Vein endothelial cell (primary cell): ENCODE results near the gene SOX18. TPM values are rescaled to one million over a fixed set of nuclear protein-coding genes. Genes with fewer than 3 reads are reported as not detected.

Experiments
- small RNA-seq: library from RNA; depleted of rRNA; stranded (forward); fragments of <200 nt; gene quantifications from one replicate; pipeline ENCODE3, GENCODE V24; 2012
- total RNA-seq: library from RNA; depleted of rRNA; stranded (reverse); fragments of >200 nt; gene quantifications from 2 replicates; pipeline ENCODE4 v1.2.3, GENCODE V29; 2012

Gene SOX18
- 52.4 and 56.8 TPM in 2 replicates for total RNA-seq

GRCh38 chr20:64049060-64049877, at the start of gene SOX18:
SOX18 (minus strand) TSS chr20:64049639; CDS start chr20:64049516, 123 bp downstream.

GRCh38 chr20:64083804-64084684, 34.6 kb upstream of the SOX18 start, which contains the start of gene LKAAEAR1:
LKAAEAR1 (minus strand) TSS chr20:64084398; CDS start chr20:64084219, 179 bp downstream.

GRCh38 chr20:64080013-64080812, 30.8 kb upstream of the SOX18 start, which contains the start of gene OPRL1:
OPRL1 (plus strand) TSS chr20:64080082; CDS start chr20:64092721, 12,639 bp downstream.

GRCh38 chr20:64079273-64080012, 30.0 kb upstream of the SOX18 start, which contains the start of gene RGS19:
RGS19 (minus strand) TSS chr20:64079518; CDS start chr20:64076886, 2,632 bp downstream.

GRCh38 chr20:64062596-64063388, 13.4 kb upstream of the SOX18 start, which contains the start of gene TCEA2:
TCEA2 (plus strand) TSS chr20:64063198; CDS start chr20:64063313, 115 bp downstream.

GRCh38 chr20:64035933-64036345, 13.5 kb downstream of the SOX18 start, which contains the start of gene C20orf204:
C20orf204 (plus strand) TSS chr20:64036182; CDS start chr20:64036324, 142 bp downstream.

Small RNA genes within 50 kb of the gene (small RNA-seq; reads per million reads assigned to genes)
- gene AL355803.1 (not detected), gene MIR6813 (1.2 reads per million, percentile 64 among the genes with 10 or more reads in this experiment)

Other genes starting within 250 kb of the SOX18 start
- 13.1 and 14.4 TPM in 2 replicates for gene ZBTB46, start 218.4 kb downstream of the SOX18 start, total RNA-seq
- gene ABHD16B, start 188.1 kb downstream of the SOX18 start, total RNA-seq: not detected in 2 replicates
- 153 and 174 TPM in 2 replicates for gene TPD52L2, start 184.4 kb downstream of the SOX18 start, total RNA-seq
- 89.5 and 96.4 TPM in 2 replicates for gene DNAJC5, start 154.5 kb downstream of the SOX18 start, total RNA-seq
- gene UCKL1, start 93.2 kb downstream of the SOX18 start, total RNA-seq: 32.4 and 37.9 TPM in 2 replicates
- 18.9 and 22.9 TPM in 2 replicates for gene ZNF512B, start 79.7 kb downstream of the SOX18 start, total RNA-seq
- 3.7 and 6.5 TPM in 2 replicates for gene SAMD10, start 70.0 kb downstream of the SOX18 start, total RNA-seq
- gene PRPF6, start 68.5 kb downstream of the SOX18 start, total RNA-seq: 66.8 and 80.7 TPM in 2 replicates
- 3.6 and 3.9 TPM in 2 replicates for gene C20orf204, start 13.5 kb downstream of the SOX18 start, total RNA-seq
- gene TCEA2, start 13.6 kb upstream of the SOX18 start, total RNA-seq: 25.5 and 43.8 TPM in 2 replicates
- gene RGS19, start 29.9 kb upstream of the SOX18 start, total RNA-seq: 28.9 and 29.7 TPM in 2 replicates
- 1.3 and 2.9 TPM in 2 replicates for gene OPRL1, start 30.4 kb upstream of the SOX18 start, total RNA-seq
- 0.33 TPM in 1 of 2 replicates, not detected in the other for gene LKAAEAR1, start 34.8 kb upstream of the SOX18 start, total RNA-seq
- not detected in 2 replicates for gene NPBWR2, start 57.9 kb upstream of the SOX18 start, total RNA-seq
- not detected in 2 replicates for gene MYT1, start 114.8 kb upstream of the SOX18 start, total RNA-seq
- 37.2 and 39.2 TPM in 2 replicates for gene PCMTD2, start 206.1 kb upstream of the SOX18 start, total RNA-seq